Activated T-helper 2 cell treated with anti-CD3 and anti-CD28 coated beads, Interferon-gamma antibody, Interleukin-2, Interleukin-4, amounts not matched to agents 10 μg/mL and 5 μg/mL and 100 μg/mL, durations not matched to agents 14 hours and 24 hours and 36 hours (primary cell): ENCODE measurements around the gene MTCP1. TPM values are rescaled to one million over a fixed set of nuclear protein-coding genes. Genes with fewer than 3 reads are reported as not detected.

Experiments used
- DNase-seq: peaks from one replicate; pipeline ENCODE4 v3.0.0; 2021; ENCODE audit warnings: low spot score
- H3K27ac Mint-ChIP-seq: one replicate; pipeline ENCODE4 v1.8.0; 2021; ENCODE audit warnings: mixed read lengths
- H3K27me3 Mint-ChIP-seq: one replicate; pipeline ENCODE4 v1.8.0; 2021; ENCODE audit warnings: low read depth, mixed read lengths
- H3K36me3 Mint-ChIP-seq: one replicate; pipeline ENCODE4 v1.8.0; 2021; ENCODE audit warnings: low read depth, mixed read lengths
- H3K4me1 Mint-ChIP-seq: one replicate; pipeline ENCODE4 v1.8.0; 2021; ENCODE audit warnings: low read depth, mixed read lengths
- H3K4me3 Mint-ChIP-seq: one replicate; pipeline ENCODE4 v1.8.0; 2021; ENCODE audit warnings: low read depth, mild to moderate bottlenecking, moderate library complexity, mixed read lengths
- H3K9me3 Mint-ChIP-seq: one replicate; pipeline ENCODE4 v1.8.0; 2021; ENCODE audit warnings: mixed read lengths
- intact Hi-C: fragments of 100-400 bp; cut with micrococcal nuclease; formaldehyde crosslinking; loops from one replicate; pipeline ENCODE4 v1.15.1; 2023
- total RNA-seq: library from RNA; stranded (reverse); gene quantifications from 2 replicates; pipeline ENCODE4 v1.2.3, GENCODE V29; 2022

MTCP1 gene
- total RNA-seq, 1 donor from 2014 or later = 19.0 TPM

DNA sequence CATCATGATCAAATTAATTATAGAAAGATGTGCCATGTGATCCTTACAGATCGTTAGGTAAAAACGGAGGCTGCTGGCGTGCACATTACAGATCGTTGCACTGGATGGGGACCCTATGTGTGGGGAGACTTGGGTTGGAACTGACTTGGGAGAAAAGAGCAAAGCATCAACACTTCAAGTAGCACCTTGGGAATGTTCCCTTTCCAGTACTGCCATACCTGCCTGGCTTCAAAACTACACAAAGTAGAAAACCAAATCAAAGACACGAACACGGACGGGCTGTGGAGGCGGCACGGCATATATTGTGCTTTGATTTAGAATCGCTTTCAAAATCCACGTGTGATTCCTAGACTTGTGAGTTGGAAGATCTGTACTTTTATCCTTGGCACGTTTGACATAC, 898 bp downstream of the MTCP1 start:
- H3K36me3 Mint-ChIP-seq = peaks cover 27% of the 10 kb centered on the region
- peak overlapping the region; percentile 85 for H3K27ac Mint-ChIP-seq
- H3K27me3 Mint-ChIP-seq = no peaks in the 10 kb centered on the region
- no peaks in the 10 kb centered on the region for H3K9me3 Mint-ChIP-seq
- intact Hi-C loops = loop anchor here (5.0 kb wide), 1 partner anchor 88 kb away; no protein-coding TSS in a partner anchor
- DNase-seq = no peak
- H3K4me3 Mint-ChIP-seq = peak overlapping the region; percentile 77
- H3K4me1 Mint-ChIP-seq = peaks cover 40% of the 10 kb centered on the region

DNA sequence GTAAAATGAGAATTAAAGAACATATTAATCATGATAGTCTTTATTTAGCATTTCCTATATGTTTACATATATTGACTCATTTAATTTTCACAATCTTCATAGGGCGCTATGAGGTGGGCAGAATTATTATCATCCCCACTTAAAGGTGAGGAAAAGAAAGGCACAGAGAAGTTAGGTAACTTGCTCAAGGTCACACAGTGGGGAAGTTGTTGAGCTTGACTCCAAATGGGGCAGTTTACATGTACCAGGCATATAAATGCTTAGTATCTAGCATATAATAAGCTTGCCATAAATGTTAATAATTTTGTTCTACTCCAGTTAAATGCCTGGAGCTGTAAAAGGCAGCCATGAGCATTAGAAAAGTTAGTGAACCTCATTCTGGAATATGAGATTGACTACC, 1.5 kb downstream of the MTCP1 start:
- Mint-ChIP-seq H3K4me1 (peaks cover 39% of the 10 kb centered on the region), H3K27ac (no peak overlapping the region), H3K27me3 (no peaks in the 10 kb centered on the region), H3K36me3 (peaks cover 25% of the 10 kb centered on the region), H3K4me3 (peak overlapping the region; percentile 77), H3K9me3 (no peaks in the 10 kb centered on the region)
- intact Hi-C loops = no loop called here
- DNase-seq = no peak

DNA sequence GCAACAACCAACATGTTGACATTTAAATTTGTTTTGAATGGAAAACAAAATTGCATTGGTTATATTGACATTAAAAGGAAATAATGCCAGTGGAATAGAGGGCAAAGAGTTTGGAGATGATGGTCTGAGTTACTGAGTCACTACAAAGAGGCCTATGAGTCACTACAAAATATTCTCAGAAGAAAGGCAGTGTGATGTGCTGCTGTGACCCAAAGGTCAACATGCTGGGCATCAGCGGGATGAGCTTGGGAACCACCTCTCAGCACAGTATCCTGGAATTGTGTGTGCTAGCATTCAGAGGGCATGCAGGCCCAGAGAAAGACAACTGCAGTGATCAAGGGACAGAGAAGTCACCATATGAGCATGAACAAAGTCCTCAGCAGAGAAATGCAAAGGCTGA, 2.8 kb downstream of the MTCP1 start:
- Mint-ChIP-seq H3K27me3 (no peaks in the 10 kb centered on the region), H3K9me3 (no peaks in the 10 kb centered on the region), H3K4me1 (peaks cover 28% of the 10 kb centered on the region), H3K36me3 (peaks cover 14% of the 10 kb centered on the region), H3K27ac (peak overlapping the region; percentile 64), H3K4me3 (peak overlapping the region; percentile 48)
- intact Hi-C loops = no loop called here
- no peak for DNase-seq

DNA sequence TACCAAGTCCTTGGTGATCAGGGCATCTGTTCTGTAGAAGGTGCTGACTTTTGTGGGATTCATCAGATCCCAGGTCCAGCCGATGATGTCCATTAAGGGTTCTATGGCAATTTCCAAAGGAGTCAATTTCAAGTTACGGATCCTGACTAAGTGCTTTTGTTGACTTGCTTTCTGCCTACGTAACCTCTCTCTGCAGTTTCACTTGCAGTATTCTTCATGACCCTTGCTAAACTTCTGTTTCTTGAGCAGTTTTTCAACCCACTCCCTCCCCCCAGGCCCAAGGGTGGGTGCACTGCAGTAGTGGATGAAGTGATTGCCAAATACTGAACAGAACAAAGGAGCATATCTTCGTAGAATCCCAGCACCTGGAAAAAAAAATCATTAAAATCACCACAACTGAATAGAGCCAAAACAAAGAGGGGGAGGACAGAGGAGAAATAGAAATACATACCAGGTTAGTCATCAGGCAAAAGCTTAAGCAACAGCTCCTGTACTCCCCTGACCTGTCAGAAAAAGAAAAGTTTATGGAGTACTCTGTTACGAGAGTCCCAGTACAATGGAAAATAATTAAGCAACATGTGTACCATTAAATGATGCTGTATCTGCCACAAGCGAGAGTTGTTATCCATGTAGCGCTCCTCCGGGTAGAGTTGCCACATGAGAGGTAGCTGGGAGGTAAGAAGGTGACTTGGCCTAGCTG, 5.8 kb downstream of the MTCP1 start:
- peaks cover 8% of the 10 kb centered on the region for H3K36me3 Mint-ChIP-seq

DNA sequence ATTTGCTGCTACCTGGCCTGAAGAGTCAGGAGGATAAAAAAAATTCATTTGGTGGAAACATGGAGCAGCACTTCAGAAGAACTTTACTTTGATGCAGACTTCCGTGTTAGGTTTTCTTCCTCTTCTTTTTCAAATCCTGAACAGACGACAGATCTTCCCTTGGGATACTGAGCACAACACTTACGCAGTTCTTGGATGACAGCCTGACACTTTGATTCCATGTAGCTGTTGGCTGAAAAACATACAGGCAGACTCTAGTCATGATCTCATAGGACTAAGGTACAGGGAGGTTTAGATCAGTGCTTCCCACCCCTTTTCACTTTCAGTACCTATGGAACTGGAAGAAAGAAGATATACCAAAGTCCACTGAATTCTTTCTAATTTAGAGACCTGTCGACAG, 9.2 kb downstream of the MTCP1 start:
- H3K9me3 Mint-ChIP-seq = no peaks in the 10 kb centered on the region
- no peaks in the 10 kb centered on the region for H3K27me3 Mint-ChIP-seq
- H3K4me3 Mint-ChIP-seq = no peak overlapping the region
- H3K4me1 Mint-ChIP-seq = peaks cover 11% of the 10 kb centered on the region
- DNase-seq = no peak
- H3K27ac Mint-ChIP-seq = no peak overlapping the region
- H3K36me3 Mint-ChIP-seq = peaks cover 6% of the 10 kb centered on the region
- intact Hi-C loops = no loop called here

More for the DNA sequence above, 5.8 kb downstream of the MTCP1 start:
- no peak overlapping the region for H3K4me3 Mint-ChIP-seq
- H3K9me3 Mint-ChIP-seq = no peaks in the 10 kb centered on the region
- no peak for DNase-seq
- intact Hi-C loops = no loop called here
- no peak overlapping the region for H3K27ac Mint-ChIP-seq
- H3K27me3 Mint-ChIP-seq = no peaks in the 10 kb centered on the region
- H3K4me1 Mint-ChIP-seq = peaks cover 19% of the 10 kb centered on the region

DNA sequence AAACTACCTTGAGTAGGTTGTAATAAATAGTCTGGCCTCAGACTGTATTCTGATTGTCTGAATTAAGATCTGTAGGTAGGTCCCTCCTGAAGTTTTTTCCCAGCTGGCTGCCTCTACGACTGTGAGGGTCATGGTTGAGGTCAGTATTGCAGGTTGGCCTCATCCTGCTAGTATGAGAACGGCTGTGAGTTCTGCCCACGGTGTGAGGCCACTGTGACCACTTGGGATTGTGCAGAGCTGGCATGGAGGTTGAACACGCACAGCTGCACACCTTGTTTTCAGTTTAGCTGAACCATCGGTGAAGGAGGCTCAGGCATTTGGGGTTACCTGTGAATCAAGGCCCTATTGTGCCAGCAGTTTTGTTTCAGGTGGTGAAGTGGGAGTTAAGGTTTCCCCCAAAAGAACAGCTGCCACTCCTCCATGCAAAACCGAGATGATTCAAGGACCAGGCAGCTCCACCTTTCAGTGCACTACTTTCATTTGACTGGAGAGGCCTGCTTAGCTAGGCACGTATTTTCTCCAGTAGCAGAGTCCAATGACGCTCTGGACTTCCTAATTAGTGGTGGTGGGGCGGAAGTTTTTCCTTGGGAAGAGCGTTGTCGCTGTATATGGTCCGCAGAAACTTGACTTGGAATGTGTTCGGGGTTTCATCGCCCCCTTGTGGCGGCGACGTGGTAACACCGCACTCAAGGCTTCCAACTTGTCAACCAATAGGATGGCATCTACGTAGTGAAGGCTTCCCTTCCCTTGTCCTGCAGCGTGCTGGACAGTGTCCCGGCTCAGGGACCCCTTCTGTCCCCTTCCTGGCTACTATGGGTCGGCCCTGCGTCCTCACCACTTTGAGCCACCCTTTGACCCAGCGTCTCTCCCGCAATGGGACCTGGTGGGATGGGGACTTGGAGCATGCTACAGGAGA, 13.8 kb downstream of the MTCP1 start:
- Mint-ChIP-seq H3K36me3 (peaks cover 26% of the 10 kb centered on the region), H3K27me3 (no peaks in the 10 kb centered on the region), H3K9me3 (no peaks in the 10 kb centered on the region), H3K4me1 (peaks cover 25% of the 10 kb centered on the region), H3K4me3 (peak overlapping the region; percentile 31), H3K27ac (peak overlapping the region; percentile 42)
- DNase-seq = peak; percentile 32
- intact Hi-C loops = loop anchor here (1.0 to 10.0 kb wide), 3 partner anchors 30 to 142 kb away; partner anchors contain the start of gene FUNDC2

DNA sequence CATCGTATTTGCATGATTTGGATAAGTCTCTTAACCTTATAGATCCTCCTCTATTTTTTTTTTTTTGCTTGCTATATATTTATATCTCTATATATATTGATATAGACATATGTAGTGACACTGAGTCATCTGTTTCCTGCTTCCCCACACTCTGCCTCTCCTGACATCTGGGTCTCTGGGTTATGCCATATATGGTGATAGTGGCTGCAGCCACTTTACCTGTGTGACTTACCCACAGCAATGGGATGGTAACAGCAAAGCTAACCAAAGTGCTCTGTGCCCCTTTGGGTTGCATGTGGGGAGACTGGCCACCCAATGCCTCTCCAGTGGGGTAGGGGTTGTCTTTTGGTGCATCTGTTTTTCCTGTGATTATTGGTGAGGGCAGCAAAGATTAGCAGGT, 14.5 kb downstream of the MTCP1 start:
- no peaks in the 10 kb centered on the region for H3K9me3 Mint-ChIP-seq
- peaks cover 29% of the 10 kb centered on the region for H3K36me3 Mint-ChIP-seq
- intact Hi-C loops = loop anchor here (2.0 to 10.0 kb wide), 2 partner anchors 30 to 142 kb away; partner anchors contain the start of gene FUNDC2
- peaks cover 25% of the 10 kb centered on the region for H3K4me1 Mint-ChIP-seq
- peak overlapping the region; percentile 42 for H3K27ac Mint-ChIP-seq
- no peak for DNase-seq
- H3K4me3 Mint-ChIP-seq = no peak overlapping the region
- H3K27me3 Mint-ChIP-seq = no peaks in the 10 kb centered on the region

DNA sequence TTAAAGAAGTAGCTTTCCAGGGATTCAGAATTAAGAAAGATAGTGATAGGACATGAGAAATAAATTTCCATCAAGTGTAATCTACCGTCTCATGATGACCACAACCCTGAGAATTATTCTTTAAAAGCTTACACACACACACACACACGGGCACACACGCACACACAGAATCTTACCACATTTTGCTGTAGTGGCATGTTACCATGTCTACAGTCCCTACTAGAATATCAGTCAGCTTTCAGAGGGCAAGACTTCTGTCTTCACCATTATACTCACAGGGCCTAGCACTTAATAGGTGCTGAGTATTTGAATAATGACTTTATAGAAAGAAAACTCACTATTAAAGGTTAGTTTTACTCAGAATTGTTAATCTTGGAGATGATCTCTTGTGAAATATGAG, 15.4 kb downstream of the MTCP1 start:
- DNase-seq = no peak
- intact Hi-C loops = loop anchor here (10.0 kb wide), 1 partner anchor 141 kb away; no protein-coding TSS in a partner anchor
- no peak overlapping the region for H3K4me3 Mint-ChIP-seq
- peaks cover 29% of the 10 kb centered on the region for H3K4me1 Mint-ChIP-seq
- no peaks in the 10 kb centered on the region for H3K27me3 Mint-ChIP-seq
- peaks cover 30% of the 10 kb centered on the region for H3K36me3 Mint-ChIP-seq
- no peaks in the 10 kb centered on the region for H3K9me3 Mint-ChIP-seq
- H3K27ac Mint-ChIP-seq = no peak overlapping the region

DNA sequence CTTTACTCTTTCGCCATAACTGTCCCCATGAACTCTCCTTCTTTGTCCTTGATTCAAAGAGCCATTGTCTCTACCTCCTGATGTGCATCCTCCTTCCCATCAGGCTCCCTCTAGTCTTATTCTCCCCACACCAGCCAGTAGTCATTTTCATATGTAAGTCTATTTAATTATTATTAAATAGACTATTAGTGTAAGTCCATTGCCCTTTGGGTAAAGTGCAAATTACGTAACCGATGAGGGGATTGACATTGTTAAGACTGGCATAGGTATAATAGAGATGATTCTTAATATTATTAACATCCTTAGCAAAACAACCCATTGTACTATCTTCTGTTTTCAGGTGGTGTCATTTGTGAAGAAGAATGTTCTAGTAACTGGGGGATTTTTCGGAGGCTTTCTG, 16.7 kb downstream of the MTCP1 start:
- DNase-seq = no peak
- H3K4me3 Mint-ChIP-seq = no peak overlapping the region
- intact Hi-C loops = loop anchor here (10.0 kb wide), 1 partner anchor 139 kb away; no protein-coding TSS in a partner anchor
- H3K27ac Mint-ChIP-seq = no peak overlapping the region
- H3K36me3 Mint-ChIP-seq = peaks cover 29% of the 10 kb centered on the region
- peaks cover 33% of the 10 kb centered on the region for H3K4me1 Mint-ChIP-seq
- no peaks in the 10 kb centered on the region for H3K9me3 Mint-ChIP-seq
- H3K27me3 Mint-ChIP-seq = no peaks in the 10 kb centered on the region

DNA sequence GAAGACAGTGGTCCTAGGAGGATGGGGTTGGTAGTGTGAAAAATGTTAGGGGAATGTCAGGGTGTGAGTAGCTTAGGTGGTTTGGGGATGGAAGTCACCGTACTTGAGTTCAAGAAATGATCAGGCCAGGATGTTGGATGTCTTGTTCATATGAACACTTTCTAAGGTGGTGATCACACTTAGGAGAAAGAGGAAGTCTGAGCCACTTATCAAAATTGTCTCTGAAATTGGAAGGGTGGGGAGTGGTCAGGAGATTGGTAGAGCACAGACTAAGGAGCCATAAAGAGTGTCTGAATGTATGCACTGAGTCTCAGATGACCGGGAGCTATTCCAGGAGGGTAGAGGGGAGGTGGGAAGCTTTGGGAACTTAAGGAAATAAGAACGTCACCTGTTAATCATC, 17.3 kb downstream of the MTCP1 start:
- H3K4me1 Mint-ChIP-seq = peaks cover 37% of the 10 kb centered on the region
- intact Hi-C loops = loop anchor here (10.0 kb wide), 1 partner anchor 139 kb away; no protein-coding TSS in a partner anchor
- peak overlapping the region; percentile 4 for H3K27ac Mint-ChIP-seq
- H3K4me3 Mint-ChIP-seq = no peak overlapping the region
- H3K36me3 Mint-ChIP-seq = peaks cover 34% of the 10 kb centered on the region
- DNase-seq = no peak
- H3K9me3 Mint-ChIP-seq = no peaks in the 10 kb centered on the region
- no peaks in the 10 kb centered on the region for H3K27me3 Mint-ChIP-seq

DNA sequence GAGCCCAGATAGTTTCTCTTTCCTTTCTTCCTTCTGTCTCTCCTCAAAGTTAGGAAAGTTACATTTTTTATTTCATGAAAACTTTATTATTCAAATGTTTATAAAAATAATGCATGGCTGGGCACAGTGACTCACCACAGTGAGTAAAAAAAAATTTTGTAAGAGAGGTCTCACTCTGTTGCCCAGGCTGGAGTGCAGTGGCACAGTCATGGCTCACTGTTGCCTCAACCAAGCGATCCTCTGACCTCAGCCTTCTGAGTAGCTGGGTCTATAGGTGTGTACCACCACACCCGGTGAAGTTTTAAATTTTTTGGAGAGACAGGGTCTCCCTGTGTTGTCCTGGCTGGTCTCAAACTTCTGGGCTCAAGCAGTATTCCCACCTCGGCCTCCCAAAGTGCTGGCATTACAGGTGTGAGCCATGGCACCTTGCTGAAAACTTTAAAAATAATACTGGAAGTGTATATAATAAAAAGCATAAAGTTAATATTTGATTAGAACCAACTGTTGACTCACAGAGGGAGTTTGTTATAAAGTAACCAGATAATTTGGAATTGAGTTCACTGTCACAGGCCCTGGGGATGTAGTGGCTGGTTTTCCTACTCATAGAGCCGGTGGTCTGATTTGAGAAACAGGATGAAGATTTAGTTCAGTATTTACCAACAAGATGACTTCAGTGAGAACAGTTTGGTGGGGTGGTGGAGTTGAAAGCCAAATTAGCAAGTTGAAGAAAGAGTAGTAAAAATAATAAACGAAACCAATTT, 18.0 kb downstream of the MTCP1 start:
- H3K4me1 Mint-ChIP-seq = peaks cover 38% of the 10 kb centered on the region
- no peaks in the 10 kb centered on the region for H3K27me3 Mint-ChIP-seq
- H3K9me3 Mint-ChIP-seq = no peaks in the 10 kb centered on the region
- no peak for DNase-seq
- intact Hi-C loops = loop anchor here (10.0 kb wide), 1 partner anchor 138 kb away; no protein-coding TSS in a partner anchor
- peaks cover 34% of the 10 kb centered on the region for H3K36me3 Mint-ChIP-seq
- no peak overlapping the region for H3K4me3 Mint-ChIP-seq
- peak overlapping the region; percentile 4 for H3K27ac Mint-ChIP-seq

DNA sequence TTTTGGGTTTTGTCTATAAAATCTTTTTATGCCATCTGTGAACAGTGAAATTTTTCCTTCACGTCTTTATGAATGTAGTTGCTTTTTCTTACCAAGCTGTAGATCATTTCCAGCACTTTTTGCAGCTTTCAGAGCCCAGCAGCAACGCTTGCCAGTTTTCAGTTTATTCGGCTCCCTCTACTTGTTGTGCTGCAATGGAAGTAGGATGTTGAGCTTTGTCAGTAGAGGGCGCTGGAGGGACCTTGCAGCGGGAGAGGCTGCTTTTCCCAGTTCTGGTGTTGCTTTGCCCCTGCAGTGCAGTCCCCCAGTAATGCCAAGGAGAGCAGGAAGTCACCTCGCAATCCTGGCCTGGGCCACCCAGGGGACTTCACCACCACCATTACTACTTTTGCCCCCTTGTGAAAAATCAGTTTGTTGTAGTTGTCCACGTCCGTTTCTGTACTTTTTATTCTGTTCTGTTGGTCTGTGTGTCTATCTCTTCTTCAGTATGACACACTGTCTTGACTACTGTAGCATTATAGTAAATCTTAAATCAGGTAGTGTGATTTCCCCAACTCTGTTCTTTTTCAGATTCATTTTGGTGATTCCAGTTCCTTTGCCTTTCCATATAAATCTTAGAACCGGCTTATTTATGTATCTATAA, 21.8 kb downstream of the MTCP1 start:
- DNase-seq = no peak
- Mint-ChIP-seq H3K27me3 (no peaks in the 10 kb centered on the region), H3K4me3 (no peak overlapping the region), H3K27ac (no peak overlapping the region), H3K4me1 (peaks cover 21% of the 10 kb centered on the region), H3K36me3 (peaks cover 35% of the 10 kb centered on the region), H3K9me3 (no peaks in the 10 kb centered on the region)
- intact Hi-C loops = loop anchor here (2.0 kb wide), 1 partner anchor 22 kb away; the partner anchor contains the start of gene FUNDC2
